Measurements from ENCODE around the gene RAI14. TPM values are rescaled to one million over a fixed set of nuclear protein-coding genes. Genes with fewer than 3 reads are reported as not detected.

Gene RAI14
- total and polyA plus RNA-seq, 2 donors (not counting 3 experiments of a cell fraction or from before 2014, with no cell fraction given), result 114 to 369 TPM

GRCh38 chr5:34648039-34648839 lies 7.9 kb upstream of the RAI14 start:
- FAIRE-seq (peak; percentile 40), DNase-seq (ENCODE audit: low read depth, low spot score) (peak; percentile 56)
- intact Hi-C loops (cut with micrococcal nuclease), result no loop called here
- ChIA-PET POLR2A (no interaction called here), CTCF (interaction anchor here (0.8 kb wide), 1 partner anchor 15 kb away, joined by 3 read pairs; no protein-coding TSS in a partner anchor)
- Histone ChIP-seq H3K36me3 (ENCODE audit: control insufficient read depth in 2 of 2, extremely low read depth in 1 of 2, insufficient read depth in 2 of 2, low read length in 2 of 2) (no peaks in the 10 kb centered on the region), H3K27ac (ENCODE audit: insufficient read depth, low read depth, low read length) (no peak overlapping the region), H3K4me2 (ENCODE audit: insufficient read depth, low read length) (no peak overlapping the region), H3K4me3 (replicated peaks in 1 of 3; ENCODE audit: insufficient read depth in 1 of 3, low read depth in 1 of 3, low read length in 3 of 3) (no peak overlapping the region), H3K4me1 (ENCODE audit: control insufficient read depth, extremely low read depth, insufficient read depth, low read length) (peaks cover 15% of the 10 kb centered on the region), H3K27me3 (ENCODE audit: control insufficient read depth in 2 of 2, insufficient read depth in 2 of 2, low read length in 2 of 2) (no peaks in the 10 kb centered on the region), H3K9ac (replicated peaks; ENCODE audit: extremely low read depth, insufficient read depth, low read length) (no peak overlapping the region), H3K9me1 (replicated peaks; ENCODE audit: control insufficient read depth, extremely low read depth, insufficient read depth, low read length) (no peaks in the 10 kb centered on the region), H3K9me3 (replicated peaks; ENCODE audit: control insufficient read depth, insufficient read depth, low read length) (no peaks in the 10 kb centered on the region), H2AFZ (ENCODE audit: low read depth, low read length) (peak overlapping the region; percentile 50), H3K79me2 (ENCODE audit: control insufficient read depth, insufficient read depth, low read length) (no peaks in the 10 kb centered on the region), H4K20me1 (replicated peaks; ENCODE audit: control insufficient read depth, extremely low read depth, insufficient read depth, low read length) (no peaks in the 10 kb centered on the region)
- TF ChIP-seq, protein P1, sequence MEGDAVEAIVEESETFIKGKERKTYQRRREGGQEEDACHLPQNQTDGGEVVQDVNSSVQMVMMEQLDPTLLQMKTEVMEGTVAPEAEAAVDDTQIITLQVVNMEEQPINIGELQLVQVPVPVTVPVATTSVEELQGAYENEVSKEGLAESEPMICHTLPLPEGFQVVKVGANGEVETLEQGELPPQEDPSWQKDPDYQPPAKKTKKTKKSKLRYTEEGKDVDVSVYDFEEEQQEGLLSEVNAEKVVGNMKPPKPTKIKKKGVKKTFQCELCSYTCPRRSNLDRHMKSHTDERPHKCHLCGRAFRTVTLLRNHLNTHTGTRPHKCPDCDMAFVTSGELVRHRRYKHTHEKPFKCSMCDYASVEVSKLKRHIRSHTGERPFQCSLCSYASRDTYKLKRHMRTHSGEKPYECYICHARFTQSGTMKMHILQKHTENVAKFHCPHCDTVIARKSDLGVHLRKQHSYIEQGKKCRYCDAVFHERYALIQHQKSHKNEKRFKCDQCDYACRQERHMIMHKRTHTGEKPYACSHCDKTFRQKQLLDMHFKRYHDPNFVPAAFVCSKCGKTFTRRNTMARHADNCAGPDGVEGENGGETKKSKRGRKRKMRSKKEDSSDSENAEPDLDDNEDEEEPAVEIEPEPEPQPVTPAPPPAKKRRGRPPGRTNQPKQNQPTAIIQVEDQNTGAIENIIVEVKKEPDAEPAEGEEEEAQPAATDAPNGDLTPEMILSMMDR (IDR thresholded peaks at IDR 0.05; ENCODE audit: extremely low read depth in 1 of 2, insufficient read depth in 1 of 2, low read depth in 1 of 2, low read length in 2 of 2), result no peak
- TF ChIP-seq POLR2A (IDR thresholded peaks at IDR 0.05; ENCODE audit: low read depth, low read length), result no peak
- dilution Hi-C loops (cut with MboI; ENCODE audit: extremely low pct_ligation_motif_present, low sequenced_read_pairs), result no loop called here
- BruUV-seq (replicated peaks), result no TSS peak

GRCh38 chr5:34648840-34649158 lies 7.3 kb upstream of the RAI14 start:
- Histone ChIP-seq H3K4me1 (ENCODE audit: control insufficient read depth, extremely low read depth, insufficient read depth, low read length) (peaks cover 17% of the 10 kb centered on the region), H3K36me3 (ENCODE audit: control insufficient read depth in 2 of 2, extremely low read depth in 1 of 2, insufficient read depth in 2 of 2, low read length in 2 of 2) (no peaks in the 10 kb centered on the region), H4K20me1 (replicated peaks; ENCODE audit: control insufficient read depth, extremely low read depth, insufficient read depth, low read length) (no peaks in the 10 kb centered on the region), H3K9me3 (replicated peaks; ENCODE audit: control insufficient read depth, insufficient read depth, low read length) (no peaks in the 10 kb centered on the region), H3K4me3 (replicated peaks in 1 of 3; ENCODE audit: insufficient read depth in 1 of 3, low read depth in 1 of 3, low read length in 3 of 3) (no peak overlapping the region), H3K27me3 (ENCODE audit: control insufficient read depth in 2 of 2, insufficient read depth in 2 of 2, low read length in 2 of 2) (no peaks in the 10 kb centered on the region), H3K27ac (ENCODE audit: insufficient read depth, low read depth, low read length) (no peak overlapping the region), H3K9ac (replicated peaks; ENCODE audit: extremely low read depth, insufficient read depth, low read length) (no peak overlapping the region), H3K9me1 (replicated peaks; ENCODE audit: control insufficient read depth, extremely low read depth, insufficient read depth, low read length) (no peaks in the 10 kb centered on the region), H3K4me2 (ENCODE audit: insufficient read depth, low read length) (no peak overlapping the region), H2AFZ (ENCODE audit: low read depth, low read length) (peak overlapping the region; percentile 50), H3K79me2 (ENCODE audit: control insufficient read depth, insufficient read depth, low read length) (no peaks in the 10 kb centered on the region)
- DNase-seq (ENCODE audit: low read depth, low spot score) (no peak), FAIRE-seq (no peak)
- no TSS peak for BruUV-seq (replicated peaks)
- CTCF ChIA-PET, result interaction anchor here (0.8 kb wide), 1 partner anchor 15 kb away, joined by 3 read pairs; no protein-coding TSS in a partner anchor
- intact Hi-C loops (cut with micrococcal nuclease), result no loop called here
- TF ChIP-seq GATA2 (IDR thresholded peaks at IDR 0.05; ENCODE audit: insufficient read depth, insufficient read length, low read depth, low read length) (no peak), POLR2A (IDR thresholded peaks at IDR 0.05; ENCODE audit: low read depth, low read length) (no peak), POLR2AphosphoS5 (IDR thresholded peaks at IDR 0.05; ENCODE audit: insufficient read depth, low read depth, low read length) (no peak), EZH2 (IDR thresholded peaks at IDR 0.05; ENCODE audit: borderline replicate concordance, low read depth, low read length, severe bottlenecking) (no peak), JUN (IDR thresholded peaks at IDR 0.05; ENCODE audit: borderline replicate concordance, insufficient read depth, insufficient read length, low read depth) (no peak), FOS (IDR thresholded peaks at IDR 0.05; ENCODE audit: borderline replicate concordance, insufficient read depth, low read length) (no peak), MYC (IDR thresholded peaks at IDR 0.05; ENCODE audit: low read depth, low read length) (no peak)
- TF ChIP-seq, protein P2, sequence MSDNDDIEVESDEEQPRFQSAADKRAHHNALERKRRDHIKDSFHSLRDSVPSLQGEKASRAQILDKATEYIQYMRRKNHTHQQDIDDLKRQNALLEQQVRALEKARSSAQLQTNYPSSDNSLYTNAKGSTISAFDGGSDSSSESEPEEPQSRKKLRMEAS (IDR thresholded peaks at IDR 0.05; ENCODE audit: insufficient read depth, insufficient read length), result no peak
- TF ChIP-seq, protein P1 (IDR thresholded peaks at IDR 0.05; ENCODE audit: extremely low read depth in 1 of 2, insufficient read depth in 1 of 2, low read depth in 1 of 2, low read length in 2 of 2), result no peak
- POLR2A ChIA-PET, result no interaction called here
- dilution Hi-C loops (cut with MboI; ENCODE audit: extremely low pct_ligation_motif_present, low sequenced_read_pairs), result no loop called here

All from endothelial cell of umbilical vein (primary cell).